IMR-90 (cell line): ENCODE results near the gene ZNF420.

Experiments
- CTCF ChIP-seq: conservative IDR thresholded peaks from 2 replicates; pipeline ENCODE4 v1.5.1; 2012; ENCODE audit warnings: mild to moderate bottlenecking, low read depth, low read length, improper control_type of control experiment
- FOS ChIP-seq: fragments of 150-350 bp; IDR thresholded peaks from 2 replicates; pipeline ENCODE4 v1.6.1; 2016; ENCODE audit warnings: low read depth, low read length
- MAZ ChIP-seq: IDR thresholded peaks from 2 replicates; pipeline ENCODE4 v1.6.1; 2012; ENCODE audit warnings: low read depth, mild to moderate bottlenecking, low read length, improper control_type of control experiment, moderate library complexity, borderline replicate concordance
- POLR2A ChIP-seq: IDR thresholded peaks from 2 replicates; pipeline ENCODE4 v1.6.1; 2012; ENCODE audit warnings: mild to moderate bottlenecking, low read depth, low read length
- RAD21 ChIP-seq: IDR thresholded peaks from 2 replicates; pipeline ENCODE4 v1.6.1; 2012; ENCODE audit warnings: low read length, improper control_type of control experiment
- RCOR1 ChIP-seq: IDR thresholded peaks from 2 replicates; pipeline ENCODE4 v1.6.1; 2012; ENCODE audit warnings: mild to moderate bottlenecking, low read length, improper control_type of control experiment; ENCODE audit not compliant: insufficient replicate concordance
- SMC3 ChIP-seq: fragments of 150-350 bp; IDR thresholded peaks from 2 replicates; pipeline ENCODE4 v1.6.1; 2016; ENCODE audit warnings: low read depth, mild to moderate bottlenecking, antibody characterized with exemption, low read length, moderate library complexity

- TF ChIP-seq SMC3 (no peak), CTCF (no peak), MAZ (no peak), RCOR1 (no peak), FOS (no peak), POLR2A (no peak), RAD21 (no peak)
These were observed 50.6 kb downstream of the ZNF420 start for GRCh38 chr19:37128821-37129177.
